Measurements from ENCODE around the gene SYNE1.

DNA sequence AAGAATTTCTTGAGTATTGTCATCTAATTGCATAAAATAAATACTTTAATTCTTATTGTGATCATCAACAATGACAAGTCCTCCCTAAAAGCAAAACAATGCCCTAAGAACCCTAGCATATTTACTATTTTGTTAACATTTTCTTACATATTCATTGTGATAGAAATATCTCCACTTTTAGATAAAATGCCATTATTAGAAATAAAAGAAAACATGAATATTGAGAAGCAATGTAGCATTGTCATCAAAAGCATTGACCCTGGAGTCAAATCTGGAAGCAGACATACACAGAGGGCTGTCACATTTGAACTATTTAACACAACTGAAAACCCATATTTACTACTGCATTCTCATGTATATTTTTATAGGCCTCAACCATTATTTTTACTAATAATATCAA, 257.7 kb downstream of the SYNE1 start:
- TF ChIP-seq, protein P1, sequence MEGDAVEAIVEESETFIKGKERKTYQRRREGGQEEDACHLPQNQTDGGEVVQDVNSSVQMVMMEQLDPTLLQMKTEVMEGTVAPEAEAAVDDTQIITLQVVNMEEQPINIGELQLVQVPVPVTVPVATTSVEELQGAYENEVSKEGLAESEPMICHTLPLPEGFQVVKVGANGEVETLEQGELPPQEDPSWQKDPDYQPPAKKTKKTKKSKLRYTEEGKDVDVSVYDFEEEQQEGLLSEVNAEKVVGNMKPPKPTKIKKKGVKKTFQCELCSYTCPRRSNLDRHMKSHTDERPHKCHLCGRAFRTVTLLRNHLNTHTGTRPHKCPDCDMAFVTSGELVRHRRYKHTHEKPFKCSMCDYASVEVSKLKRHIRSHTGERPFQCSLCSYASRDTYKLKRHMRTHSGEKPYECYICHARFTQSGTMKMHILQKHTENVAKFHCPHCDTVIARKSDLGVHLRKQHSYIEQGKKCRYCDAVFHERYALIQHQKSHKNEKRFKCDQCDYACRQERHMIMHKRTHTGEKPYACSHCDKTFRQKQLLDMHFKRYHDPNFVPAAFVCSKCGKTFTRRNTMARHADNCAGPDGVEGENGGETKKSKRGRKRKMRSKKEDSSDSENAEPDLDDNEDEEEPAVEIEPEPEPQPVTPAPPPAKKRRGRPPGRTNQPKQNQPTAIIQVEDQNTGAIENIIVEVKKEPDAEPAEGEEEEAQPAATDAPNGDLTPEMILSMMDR (IDR thresholded peaks at IDR 0.05) = no peak
- no peak for TF ChIP-seq EZH2phosphoT487 (IDR thresholded peaks at IDR 0.05)

All from neural progenitor cell (in vitro differentiated cells).